Activated CD8-positive, alpha-beta memory T cell treated with anti-CD3 and anti-CD28 coated beads, Interleukin-2, amount 50 U/mL, for 4 hours (primary cell): Measurements from ENCODE around the gene PTGES3L.

Experiments used
- DNase-seq: peaks from one replicate; pipeline ENCODE4 v3.0.0-alpha.2; 2020

The PTGES3L gene

DNA sequence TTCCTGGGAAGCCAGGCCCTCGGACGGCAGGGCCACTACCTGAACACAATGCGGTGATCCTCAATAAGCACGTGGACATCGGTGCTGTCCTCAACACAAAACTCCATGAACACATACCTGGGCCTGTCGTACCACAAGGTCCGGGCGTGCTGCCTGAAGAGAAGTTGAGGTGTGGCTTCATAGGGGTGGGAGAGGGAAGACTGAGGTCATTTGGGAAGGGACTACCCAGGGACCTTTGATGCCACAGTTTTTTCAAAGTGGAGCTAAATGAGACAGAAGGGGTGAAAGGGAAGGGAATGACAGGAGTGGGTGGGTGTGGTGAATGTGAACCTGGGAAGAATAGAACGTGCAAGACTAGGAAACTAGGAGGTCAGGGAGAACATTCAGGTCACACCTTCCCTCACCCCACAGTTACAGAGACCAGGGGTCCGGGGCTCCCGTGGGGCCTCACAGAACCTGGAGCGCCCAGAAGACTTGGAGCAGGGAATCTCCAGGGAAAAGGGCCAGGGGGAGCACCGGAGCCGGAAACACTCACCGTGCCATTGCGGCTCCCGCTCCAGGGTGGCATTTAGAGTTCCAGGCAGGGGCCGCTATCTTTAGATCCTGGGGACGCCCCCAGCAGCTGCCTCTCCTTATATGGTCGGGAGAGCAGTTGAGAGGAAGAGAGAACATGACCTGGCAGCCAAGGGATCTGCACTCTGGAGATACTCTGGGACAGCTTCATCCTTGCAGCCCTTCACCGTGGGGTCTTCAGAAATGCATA lies at the start of gene PTGES3L:
TSS of gene PTGES3L (minus strand) at position 570 of the 763 bp plus-strand sequence. CDS start at position 543, 27 bp downstream.
- no peak for DNase-seq

DNA sequence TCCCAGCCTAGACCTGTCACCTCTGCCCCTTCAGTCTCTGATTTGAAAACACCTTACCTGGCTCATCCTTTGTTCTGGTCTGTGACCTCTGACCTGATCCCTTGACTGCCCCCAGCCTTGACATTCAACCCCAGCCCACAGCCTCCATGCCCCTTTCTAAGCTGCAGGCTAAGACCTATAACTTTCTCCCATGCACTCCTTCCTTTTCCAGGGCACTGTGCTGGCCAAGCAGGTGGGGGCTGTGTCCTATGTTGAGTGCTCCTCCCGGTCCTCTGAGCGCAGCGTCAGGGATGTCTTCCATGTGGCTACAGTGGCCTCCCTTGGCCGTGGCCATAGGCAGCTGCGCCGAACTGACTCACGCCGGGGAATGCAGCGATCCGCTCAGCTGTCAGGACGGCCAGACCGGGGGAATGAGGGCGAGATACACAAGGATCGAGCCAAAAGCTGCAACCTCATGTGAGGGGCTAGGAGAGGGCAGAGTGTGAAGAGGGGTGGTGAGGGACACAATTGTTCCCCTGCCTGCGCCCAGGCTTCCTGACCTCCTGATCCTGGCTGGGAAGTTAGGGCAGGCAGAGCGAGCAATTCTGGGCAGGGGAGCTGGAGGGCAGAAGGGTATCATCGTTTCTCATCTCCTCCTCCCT lies 48.5 kb upstream of the PTGES3L start:
- no peak for DNase-seq

DNA sequence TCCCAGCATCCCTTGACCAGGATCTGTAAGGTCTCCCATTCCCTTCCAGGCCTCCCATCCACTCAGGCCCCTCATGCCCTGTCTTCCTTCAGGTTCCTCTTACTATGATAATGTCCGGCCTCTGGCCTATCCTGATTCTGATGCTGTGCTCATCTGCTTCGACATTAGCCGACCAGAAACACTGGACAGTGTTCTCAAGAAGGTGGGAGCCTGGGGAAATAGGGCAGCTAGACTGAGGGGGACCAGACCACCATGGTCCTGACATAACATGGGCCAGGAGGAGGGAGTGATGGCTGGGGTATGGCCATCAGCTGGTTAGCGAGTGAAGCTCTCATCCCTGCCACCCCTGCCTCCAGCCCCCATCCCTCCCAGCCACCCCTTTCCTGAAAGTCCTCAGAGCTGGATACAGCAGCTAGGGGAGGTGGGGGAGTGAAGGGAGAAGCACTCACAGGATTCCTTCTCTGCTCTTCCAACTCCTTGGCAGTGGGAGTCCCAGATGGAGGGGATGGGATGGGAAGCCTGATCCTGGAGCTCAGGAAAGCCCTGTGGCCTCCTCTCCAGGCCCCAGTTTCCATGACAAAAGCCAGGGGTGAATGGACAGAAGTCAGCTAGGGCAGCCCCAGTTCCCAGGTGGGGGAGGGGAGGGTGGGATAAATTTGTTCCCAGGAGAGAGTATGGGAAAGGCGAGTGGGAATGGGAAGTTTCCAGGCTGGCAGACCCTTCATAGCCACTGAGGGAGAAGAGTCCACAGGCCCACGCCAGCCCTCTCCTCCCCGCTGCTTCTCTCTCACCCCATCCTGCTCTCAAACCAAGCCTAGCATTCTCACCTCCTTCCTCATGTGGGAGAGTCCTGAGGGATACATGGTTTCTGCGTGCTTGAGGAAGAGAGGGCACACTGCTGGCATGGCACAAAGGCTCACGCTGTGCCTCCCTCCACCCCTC lies 47.5 kb upstream of the PTGES3L start:
- DNase-seq: no peak

DNA sequence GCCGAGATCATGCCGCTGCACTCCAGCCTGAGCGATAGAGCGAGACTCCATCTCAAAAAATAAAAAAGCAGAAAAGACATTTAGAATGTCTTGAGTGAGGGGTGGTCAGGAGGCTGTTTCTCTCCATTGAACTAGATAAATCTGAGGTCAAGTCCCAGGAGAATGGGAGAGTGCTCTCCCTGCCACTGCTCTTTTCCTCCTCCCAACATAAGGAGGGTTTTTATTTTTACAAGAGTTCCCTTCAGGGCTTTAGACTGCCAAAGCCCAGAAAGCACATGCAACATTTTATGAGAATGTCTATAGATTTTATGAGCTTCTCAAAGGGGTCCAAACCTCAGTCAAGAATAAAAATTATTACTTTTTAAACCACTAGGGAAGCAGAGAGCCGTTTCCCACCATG lies 46.7 kb upstream of the PTGES3L start:
- no peak for DNase-seq

DNA sequence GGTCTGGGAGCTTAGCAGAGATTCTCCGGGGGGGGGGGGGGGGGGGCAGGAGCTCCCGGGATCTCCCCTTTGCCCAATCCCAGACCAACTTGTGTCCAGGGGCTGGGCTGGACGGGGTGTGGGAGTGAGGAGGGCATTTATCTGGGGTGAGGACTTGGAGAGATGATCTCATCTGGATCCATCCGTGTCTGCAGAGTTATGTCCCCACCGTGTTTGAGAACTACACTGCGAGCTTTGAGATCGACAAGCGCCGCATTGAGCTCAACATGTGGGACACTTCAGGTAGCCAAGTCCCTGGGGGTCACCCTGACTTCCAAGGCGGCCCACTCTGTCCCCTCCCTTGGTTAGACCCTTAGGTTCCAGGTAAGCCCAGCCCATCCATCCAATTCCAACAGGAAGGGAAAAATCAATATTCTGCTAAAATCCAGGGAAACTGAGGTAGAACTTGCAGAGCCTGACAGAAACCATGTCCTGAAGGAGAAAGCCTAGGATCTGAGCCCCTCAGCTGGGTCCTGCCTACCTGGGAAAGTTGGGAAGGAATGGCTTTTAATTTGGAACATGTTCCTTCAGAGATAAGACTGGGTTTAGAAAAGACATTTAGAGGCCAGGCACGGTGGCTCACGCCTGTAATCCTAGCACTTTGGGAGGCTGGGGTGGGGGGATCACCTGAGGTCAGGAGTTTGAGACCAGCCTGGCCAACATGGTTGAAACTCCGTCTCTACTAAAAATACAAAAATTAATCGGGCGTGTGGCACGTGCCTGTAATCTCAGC lies 46.1 kb upstream of the PTGES3L start:
- DNase-seq: no peak

DNA sequence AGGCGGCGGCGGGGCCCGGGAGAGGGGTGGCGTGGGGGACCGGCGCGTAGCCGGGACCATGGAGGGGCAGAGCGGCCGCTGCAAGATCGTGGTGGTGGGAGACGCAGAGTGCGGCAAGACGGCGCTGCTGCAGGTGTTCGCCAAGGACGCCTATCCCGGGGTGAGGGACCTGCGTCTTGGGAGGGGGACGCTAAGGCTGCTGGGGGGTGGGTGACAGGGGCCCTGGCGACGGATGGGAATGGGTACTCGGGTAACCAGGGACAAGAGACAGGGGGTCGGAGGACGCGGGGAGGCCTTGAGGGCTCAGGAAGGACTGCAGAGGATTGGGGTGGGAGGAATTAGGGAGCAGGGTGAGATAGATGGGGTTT lies 45.4 kb upstream of the PTGES3L start:
- no peak for DNase-seq

DNA sequence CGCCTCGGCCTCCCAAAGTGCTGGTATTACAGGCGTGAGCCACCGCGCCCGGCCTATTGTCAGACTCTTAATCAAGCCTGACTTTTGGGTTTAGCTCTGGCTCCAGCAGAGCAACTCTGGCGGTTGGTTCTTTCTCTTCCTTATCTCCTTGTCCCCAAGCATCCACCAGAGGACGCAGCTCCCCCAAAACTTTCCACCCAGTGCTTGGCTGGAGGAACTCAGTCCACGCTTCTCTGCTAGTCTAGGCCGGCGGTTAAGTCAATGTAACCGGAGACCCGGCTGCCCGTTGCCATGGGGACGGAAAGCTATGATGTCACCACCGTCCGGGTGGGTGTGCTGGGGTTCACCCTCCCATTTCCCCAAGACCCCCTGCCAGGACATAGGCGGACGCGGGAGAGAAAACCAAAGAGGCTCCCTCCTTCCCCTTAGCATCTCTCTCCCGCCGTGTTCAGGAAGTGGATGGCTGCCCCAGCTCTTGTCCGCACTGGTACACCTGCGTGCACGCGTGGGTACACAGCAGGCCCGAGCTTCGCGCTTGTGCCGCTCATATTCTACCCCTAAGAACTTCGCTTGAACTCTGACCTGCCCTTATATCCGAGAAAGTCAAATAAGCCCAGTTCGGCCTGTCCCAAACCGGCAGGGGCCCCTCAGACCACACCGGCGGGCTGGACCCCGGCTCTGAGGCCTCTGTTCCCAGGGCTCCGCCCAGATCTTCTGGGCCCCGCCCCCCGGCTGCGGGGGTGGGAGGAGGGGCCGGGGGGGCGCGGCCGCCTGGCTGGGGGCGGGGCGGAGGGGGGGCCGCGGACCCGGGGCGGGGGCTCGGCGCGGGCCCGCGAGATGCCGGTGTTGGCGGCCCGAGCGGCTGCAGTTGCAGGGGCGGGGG lies 44.8 kb upstream of the PTGES3L start, which contains the start of gene RND2:
TSS of gene RND2 (plus strand) at position 825 of the 883 bp plus-strand sequence. CDS start 117 bp downstream, outside the sequence.
- DNase-seq: peak; percentile 83

DNA sequence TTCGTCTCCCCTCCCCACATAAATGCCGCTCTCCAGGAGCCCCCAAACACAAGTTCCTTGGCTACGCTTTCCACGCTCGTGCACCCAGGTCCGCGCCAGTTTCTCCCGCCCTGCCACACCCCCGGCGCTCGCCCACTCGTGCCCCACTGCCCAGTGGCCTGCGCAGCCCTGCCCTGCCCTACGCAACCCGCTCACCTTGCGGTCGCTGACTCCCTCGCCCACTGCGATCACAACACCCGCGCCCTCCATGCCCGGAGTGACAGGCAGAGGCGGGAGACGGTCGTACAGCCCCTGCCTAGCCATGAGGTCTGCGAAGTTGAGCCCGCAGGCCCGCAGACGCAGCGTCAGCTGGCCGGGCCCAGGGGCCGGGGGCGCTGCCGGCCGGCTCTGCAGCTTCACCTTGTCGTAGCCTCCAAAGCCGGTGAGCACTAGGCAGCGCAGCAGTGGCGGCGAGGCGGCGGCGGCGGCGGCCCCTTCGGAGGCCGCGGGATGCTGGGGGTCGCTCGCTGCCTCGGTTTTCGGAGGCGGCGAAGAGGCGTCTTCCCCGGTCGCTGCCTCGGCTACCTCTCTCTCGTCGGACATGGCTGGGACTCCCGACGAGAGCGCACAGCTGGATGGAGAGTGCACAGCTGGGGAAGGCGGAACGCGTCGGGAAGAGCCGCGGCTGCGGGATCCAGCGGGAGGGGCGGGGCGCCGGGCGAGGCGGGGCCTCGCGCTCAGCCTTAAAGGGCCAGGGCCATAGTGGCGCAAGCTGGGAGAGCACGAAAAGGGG lies 42.0 kb upstream of the PTGES3L start, which contains the start of gene VAT1:
TSS of gene VAT1 (minus strand) at position 645 of the 772 bp plus-strand sequence. CDS start at position 582, 63 bp downstream.
- peak; percentile 67 for DNase-seq

DNA sequence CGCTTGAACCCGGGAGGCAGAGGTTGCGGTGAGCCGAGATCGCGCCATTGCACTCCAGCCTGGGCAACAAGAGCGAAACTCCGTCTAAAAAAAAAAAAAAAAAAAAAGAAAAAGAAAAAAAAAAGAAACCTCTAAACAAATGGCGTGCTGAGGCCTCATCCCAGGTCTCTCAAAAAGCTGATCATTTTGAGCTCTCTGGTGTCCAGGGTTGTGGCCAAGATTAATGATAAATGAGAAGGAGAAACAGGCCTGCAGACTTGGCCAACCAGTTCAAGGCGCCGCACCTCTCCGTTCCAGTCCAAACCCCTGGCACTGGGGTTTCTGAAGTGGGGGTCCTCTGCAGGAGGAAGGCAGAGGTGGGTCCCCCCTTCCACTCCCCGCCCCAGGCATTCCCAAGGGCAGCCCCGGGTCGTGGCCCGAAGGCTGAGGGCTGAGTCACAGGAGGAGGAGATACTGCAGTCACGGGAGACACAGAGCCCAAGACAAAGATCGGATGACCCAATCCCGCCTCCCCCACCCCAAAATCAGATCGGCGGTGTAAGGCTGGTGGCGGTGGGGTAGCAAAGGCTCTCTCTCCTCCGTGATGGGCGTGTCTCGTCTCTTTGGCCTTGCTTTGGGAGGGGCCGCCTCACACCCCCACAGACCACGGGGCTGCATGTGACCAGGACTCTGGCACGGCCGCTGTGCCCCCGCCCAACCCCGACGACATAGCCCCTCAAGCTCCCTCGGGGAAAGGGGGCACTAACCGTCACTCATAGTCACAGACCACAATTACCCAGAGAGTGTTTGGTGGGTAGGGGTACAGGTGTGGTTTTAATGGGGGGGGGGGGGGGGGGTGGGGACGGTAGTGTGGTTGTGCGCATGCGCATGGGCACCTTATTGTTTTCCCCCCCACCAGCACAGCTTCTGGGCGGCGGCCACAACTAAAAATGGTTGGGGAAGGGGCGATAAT lies 41.2 kb upstream of the PTGES3L start:
- DNase-seq: peak; percentile 35

DNA sequence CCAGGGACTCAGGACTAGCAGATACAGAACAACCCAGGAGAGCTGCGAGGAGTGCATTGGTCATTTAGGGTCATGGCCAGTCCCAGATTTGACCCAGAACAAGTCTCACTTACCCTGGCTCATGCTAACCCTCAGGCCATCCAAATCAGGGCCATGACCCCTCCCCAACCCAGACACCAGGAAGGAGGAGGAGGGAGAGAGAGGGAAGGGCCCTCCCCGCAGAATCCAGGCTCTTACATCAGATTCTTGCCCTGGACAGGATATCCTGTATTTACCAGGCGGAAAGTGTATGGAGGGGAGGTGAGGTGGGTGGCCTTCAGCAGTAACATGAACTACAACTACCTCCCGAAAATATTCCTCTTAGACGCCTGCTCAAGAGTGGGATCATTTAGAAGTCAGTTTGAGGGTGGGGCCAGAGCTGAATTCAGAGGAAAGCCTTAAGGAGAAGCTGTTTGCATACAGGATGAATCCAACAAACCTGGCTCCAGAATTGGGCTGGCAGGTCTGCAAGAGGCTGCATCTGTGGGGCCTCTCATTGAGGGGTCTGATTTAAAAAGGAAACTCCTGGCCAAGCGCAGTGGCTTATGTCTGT lies 40.2 kb upstream of the PTGES3L start:
- DNase-seq: no peak

DNA sequence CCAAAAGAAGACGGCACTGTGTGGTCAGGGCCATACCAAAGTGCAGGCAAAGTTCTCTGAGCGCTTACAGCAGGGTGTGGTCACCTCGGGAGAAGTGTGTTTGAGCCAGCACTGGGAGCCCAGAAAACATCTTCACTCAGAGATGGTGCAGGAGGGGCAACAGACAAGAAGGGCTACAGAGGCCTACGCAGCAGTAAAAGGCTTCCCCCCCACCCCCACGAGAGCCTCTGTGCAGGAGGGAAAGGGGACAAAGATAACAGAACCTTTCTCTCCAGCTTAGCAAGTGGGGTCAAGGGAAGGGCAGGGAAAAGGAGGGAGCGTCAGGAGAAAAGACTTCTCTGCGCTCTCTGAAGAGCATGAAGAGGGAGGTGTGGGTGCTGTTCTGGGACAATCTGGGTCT lies 39.5 kb upstream of the PTGES3L start:
- no peak for DNase-seq

DNA sequence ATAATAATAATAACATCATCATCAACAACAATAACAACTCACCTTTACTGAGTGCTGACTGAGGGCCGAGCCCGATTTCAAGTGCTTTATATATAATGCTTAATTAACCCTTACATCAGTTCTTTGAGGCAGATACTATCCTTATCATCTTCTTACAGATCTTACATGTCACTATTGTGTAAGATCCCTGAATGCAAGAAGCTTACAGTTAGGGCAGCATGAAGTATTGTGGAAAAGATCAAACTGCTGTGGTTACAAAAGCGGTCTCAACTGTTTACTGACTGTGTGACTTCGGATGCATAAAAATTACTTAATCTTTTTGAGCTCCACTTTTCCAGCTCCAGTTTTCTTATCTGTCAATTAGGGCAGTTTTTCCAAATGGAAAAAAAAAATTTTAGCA lies 39.1 kb upstream of the PTGES3L start:
- no peak for DNase-seq

DNA sequence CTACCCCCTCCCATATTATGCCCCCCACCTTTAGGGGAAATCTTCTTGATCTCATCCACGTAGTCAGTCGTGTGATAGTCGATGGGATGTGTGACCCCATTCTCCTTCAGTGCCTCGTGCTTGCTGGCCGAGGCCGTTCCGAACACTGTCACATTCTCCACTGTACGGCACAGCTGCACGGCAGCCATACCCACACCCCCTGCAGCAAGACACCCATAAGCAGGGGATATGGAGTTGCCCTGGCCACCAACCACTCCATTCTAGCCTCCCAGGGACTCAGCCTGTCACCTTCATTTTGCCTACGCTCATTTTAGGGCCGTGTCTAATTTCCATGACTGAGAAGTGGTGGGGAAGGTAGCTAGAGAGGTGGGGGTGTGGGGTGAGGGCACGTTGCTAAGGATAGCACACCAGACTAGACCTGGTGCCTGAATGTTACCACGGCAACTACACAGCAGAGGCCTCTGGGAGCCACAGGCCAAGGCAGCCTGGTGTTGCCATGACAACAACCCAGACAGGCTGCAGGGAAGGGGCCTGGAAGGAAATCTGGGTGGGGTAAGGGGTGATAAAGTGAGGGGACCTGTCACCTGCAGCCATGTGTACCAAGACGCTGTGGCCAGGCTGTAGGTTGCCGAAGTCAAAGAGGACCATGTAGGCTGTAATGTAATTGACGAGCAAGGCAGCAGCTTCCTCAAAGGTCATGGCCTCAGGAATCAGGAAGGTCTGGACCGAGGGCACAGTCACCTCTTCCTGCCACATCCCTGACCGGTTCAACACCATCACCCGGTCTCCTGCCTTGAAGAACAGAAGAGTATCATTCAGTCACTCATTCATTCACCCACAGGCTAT lies 38.4 kb upstream of the PTGES3L start:
- no peak for DNase-seq

DNA sequence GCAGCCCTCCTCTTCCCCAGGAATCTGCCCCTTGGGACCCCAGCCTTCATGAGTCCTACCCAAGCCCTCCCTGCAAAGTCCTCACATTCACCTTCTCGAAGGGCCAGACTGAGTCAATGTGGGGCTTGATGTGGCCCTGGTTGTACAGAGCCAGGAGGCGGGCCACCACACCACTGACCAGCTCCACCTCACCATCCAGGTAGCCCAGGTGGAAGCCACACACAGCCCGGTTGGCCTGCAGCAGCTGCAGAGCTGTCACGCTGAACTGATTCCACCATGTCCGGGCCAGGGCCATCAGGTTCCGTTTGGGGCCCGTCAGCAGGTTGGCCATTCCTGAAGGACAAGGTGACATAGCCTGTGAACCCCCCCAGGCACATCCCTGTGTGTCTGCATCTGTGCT lies 36.3 kb upstream of the PTGES3L start:
- no peak for DNase-seq

DNA sequence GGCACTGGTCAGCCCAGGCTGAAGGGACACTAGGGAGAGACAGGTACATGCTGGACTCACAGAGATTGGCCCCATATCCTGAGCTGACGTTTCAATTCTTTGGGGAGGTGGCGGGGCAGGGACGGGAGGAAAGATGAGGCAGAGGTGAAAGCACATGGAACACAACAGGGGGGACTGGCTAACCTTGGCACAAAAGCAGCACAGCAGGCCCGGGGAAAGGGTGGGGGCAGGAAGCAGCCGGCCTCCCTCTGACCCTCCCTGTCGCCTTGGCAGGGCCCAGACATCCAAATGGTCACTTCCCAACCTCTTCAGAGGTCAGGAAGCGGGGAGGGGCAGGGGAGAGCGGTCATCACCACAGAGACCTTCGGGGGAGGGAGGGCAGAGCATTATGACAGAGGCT lies 35.7 kb upstream of the PTGES3L start:
- DNase-seq: no peak

DNA sequence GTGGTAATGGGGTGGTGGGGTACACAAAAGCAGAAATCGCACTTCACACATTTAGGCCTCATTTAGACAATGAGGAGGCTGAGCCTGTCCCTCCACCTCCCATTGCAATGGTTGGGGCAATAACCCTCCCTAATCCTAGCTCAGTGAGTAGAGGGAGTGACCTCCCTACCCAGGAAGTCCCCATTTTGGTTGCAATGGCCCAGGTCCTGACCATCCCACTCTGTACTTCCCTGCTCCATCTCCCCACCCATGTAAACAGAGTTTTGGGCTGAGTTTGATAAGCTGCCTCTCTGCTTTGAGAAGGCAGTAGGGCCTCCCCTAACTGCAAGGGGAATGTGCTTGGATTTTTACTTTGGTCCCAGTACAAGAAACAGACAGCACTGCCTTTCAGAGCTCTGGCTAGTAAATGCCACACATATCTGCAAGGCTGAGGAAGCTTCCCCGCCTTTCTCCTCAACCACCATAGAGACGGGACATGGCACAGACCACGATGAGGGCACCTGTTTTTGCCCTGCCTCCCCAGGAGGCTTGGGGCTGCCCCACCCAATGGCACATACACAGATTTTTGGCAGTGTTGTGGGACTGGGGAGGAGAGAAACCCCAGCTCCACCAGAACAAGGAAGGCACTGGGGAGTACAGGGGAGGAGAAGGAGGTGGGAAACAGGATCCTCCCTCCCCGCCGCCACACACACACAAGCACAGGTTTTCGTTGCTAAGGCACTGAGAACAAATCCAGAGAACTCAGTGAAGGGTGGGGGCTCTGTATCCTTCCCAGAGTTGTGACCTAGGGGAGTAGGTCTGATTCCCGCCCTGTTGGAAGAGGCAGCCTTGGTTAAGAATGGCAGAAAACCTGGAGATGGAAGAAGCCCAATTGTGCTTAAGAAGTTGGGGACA lies 35.0 kb upstream of the PTGES3L start:
- no peak for DNase-seq
